ENCODE results near the gene ARHGAP27. TPM values are rescaled to one million over a fixed set of nuclear protein-coding genes. Genes with fewer than 3 reads are reported as not detected.
A peak's percentile ranks its signal among the peaks of the same experiment; 100 is the strongest.

Gene ARHGAP27
- total and polyA plus RNA-seq, 11 donors = 16.3 to 39.4 (median 25.3) TPM

DNA sequence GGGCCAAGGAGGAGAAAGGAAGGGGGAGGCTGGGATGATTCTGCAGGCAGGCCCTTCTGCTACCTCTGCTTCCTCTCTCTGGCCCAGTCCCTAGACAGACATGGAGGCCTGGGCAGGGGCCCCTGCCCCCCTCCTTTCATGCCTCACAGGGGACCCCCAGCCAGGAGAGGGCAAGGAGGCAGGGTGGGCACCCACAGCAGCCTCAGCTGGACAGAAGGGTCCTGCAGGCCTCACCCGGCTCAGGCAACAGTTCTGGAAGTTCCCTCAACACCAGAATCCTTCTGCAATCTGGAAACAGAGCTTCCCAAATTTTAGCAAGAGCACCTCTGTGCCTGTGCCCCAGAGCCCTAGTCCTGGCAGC, 8.7 kb downstream of the ARHGAP27 start:
- WGBS, 4 donors = 53 to 85% (median 71%) methylated on average over 1 of the region's 1 CpG; no CpG with 5 or more reads in 1 of the 4 donors
- ATAC-seq (no peak), DNase-seq (peak in 1 of 5 donors; percentile 19)
- intact Hi-C loops (cut with DNase I) = loop anchor here in 4 of 10 donors (2.0 kb wide), 2 partner anchors 25 to 29 kb away; no protein-coding TSS in a partner anchor
- TF ChIP-seq, protein P1, sequence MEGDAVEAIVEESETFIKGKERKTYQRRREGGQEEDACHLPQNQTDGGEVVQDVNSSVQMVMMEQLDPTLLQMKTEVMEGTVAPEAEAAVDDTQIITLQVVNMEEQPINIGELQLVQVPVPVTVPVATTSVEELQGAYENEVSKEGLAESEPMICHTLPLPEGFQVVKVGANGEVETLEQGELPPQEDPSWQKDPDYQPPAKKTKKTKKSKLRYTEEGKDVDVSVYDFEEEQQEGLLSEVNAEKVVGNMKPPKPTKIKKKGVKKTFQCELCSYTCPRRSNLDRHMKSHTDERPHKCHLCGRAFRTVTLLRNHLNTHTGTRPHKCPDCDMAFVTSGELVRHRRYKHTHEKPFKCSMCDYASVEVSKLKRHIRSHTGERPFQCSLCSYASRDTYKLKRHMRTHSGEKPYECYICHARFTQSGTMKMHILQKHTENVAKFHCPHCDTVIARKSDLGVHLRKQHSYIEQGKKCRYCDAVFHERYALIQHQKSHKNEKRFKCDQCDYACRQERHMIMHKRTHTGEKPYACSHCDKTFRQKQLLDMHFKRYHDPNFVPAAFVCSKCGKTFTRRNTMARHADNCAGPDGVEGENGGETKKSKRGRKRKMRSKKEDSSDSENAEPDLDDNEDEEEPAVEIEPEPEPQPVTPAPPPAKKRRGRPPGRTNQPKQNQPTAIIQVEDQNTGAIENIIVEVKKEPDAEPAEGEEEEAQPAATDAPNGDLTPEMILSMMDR (IDR thresholded peaks at IDR 0.05) = no peak
- no peak for TF ChIP-seq POLR2A (IDR thresholded peaks at IDR 0.05)
- peak overlapping the region in 8 of 12 donors; percentile 21 to 59 (median 48) for H3K4me3 ChIP-seq
- H3K27ac ChIP-seq = peak overlapping the region in 9 of 12 donors; percentile 6 to 92 (median 88)
- H3K36me3 ChIP-seq = peaks cover 0 to 5% (median 0%) of the 10 kb centered on the region in 9 donors
- no peaks in the 10 kb centered on the region for H3K9me3 ChIP-seq
- peaks cover 0 to 50% (median 25%) of the 10 kb centered on the region in 12 donors for H3K4me1 ChIP-seq
- H3K27me3 ChIP-seq = peaks cover 0 to 2% (median 0%) of the 10 kb centered on the region in 9 donors

DNA sequence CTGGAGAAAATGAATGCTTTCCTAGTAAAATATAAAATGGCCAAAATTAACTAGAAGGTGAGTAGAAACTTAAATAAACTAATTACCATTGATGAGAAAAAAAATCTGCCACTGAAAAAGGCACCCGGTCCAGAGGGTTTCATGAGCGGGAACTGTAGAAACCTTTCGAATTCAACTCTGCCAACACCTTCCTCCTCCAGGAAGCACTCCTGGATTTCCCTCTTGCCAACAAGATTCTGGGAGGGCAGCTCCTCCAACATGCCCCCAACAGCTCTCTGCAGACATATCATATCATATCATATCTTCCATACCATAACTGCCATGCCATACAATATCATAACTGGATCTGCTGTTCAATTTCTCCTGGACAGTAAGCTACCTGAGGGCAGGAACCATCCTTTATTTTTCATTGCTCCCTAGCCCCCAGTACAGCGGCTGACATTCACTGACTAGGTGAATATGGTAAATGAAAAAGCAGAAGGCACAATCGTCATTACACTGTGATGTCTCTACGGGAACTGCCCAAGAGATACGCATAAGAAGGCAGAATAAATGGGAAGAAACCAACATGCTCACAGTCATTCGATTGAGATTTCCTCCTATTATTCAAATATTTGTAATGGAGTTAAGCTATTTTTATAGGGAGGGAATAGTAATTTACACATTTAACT, 9.2 kb downstream of the ARHGAP27 start:
- H3K4me3 ChIP-seq = peak overlapping the region in 4 of 12 donors; percentile 21 to 59 (median 52)
- intact Hi-C loops (cut with DNase I) = no loop called here
- no peak for TF ChIP-seq POLR2A (IDR thresholded peaks at IDR 0.05)
- TF ChIP-seq, protein P1 (IDR thresholded peaks at IDR 0.05) = no peak

DNA sequence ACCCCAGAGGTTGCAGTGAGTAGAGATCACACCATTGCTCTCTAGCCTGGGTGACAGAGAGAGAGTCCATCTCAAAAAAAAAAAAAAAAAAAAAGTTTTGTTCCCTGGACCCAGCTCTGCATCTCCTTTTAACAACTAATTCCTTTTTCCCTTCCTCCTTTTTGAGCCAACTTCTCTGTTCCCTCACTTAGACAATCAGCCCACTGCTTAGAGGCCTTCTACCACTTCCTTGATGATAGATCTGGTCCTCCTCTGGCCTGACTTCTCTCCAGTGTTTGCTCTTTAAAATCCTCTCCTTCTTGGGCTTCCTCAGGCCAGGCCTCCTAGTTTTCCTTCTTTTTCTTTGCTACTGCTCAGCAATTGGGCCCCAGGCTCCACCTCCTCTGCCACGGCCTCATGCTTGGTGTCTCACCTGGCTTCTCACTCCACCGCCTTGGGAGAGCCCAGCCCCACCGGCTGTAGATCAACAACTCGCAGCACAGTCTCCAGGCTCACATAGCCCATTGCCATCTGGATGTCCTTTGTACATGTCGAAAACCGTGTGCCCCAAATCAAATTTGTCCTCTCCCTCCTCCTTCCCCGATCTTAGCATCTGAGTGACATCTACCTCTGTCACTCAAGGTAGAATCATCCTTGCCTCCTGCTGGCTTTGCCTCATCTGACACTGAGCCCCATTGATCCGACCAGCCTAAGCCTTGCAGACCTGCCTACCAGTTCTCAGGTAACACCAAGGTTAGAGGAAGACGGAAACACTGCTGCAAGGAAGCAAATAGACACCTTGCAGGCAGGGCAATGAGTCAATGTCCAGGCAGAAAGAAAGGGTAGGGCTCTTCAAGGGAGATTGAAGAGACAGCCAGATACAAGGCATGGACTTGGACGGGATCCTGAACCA, 17.4 kb downstream of the ARHGAP27 start:
- H3K27me3 ChIP-seq = no peaks in the 10 kb centered on the region
- ATAC-seq = no peak
- DNase-seq = no peak
- peaks cover 6 to 66% (median 35%) of the 10 kb centered on the region in 12 donors for H3K4me1 ChIP-seq
- H3K36me3 ChIP-seq = peaks cover 0 to 5% (median 0%) of the 10 kb centered on the region in 9 donors
- no peak overlapping the region for H3K4me3 ChIP-seq
- no peaks in the 10 kb centered on the region for H3K9me3 ChIP-seq
- peak overlapping the region in 1 of 12 donors; percentile 49 for H3K27ac ChIP-seq
- 86 to 90% (median 90%) methylated on average over 10 of the region's 10 CpGs for WGBS, 4 donors
- intact Hi-C loops (cut with DNase I) = no loop called here
- no peak for TF ChIP-seq POLR2A (IDR thresholded peaks at IDR 0.05)

More for the DNA sequence above, 9.2 kb downstream of the ARHGAP27 start:
- Histone ChIP-seq H3K9me3 (no peaks in the 10 kb centered on the region), H3K36me3 (peaks cover 0 to 5% (median 0%) of the 10 kb centered on the region in 9 donors), H3K27ac (peak overlapping the region in 6 of 12 donors; percentile 80 to 92 (median 90)), H3K4me1 (peaks cover 0 to 50% (median 22%) of the 10 kb centered on the region in 12 donors), H3K27me3 (no peaks in the 10 kb centered on the region)
- DNase-seq = no peak
- no peak for ATAC-seq
- 51 to 76% (median 54%) methylated on average over 8 of the region's 8 CpGs for WGBS, 4 donors

DNA sequence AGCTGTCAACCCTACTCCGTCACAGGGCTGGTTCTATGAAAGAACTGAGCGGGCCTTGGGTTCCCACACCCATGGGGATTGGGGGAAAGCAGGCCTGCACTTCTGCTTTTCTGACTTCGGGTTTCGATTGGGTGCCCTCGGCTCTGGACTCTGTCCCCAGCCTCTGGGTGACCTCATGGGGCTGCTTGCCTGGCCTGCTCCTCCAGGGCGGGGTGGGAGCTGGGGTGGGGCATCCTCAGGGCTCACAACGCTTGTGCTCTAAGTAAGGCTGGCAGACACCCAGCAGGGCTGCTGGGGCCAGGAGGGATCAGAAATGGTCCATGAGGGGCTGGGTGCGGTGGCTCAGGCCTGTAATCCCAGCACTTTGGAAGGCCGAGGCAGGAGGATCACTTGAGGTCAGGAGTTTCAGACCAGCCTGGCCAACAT, 19.2 kb downstream of the ARHGAP27 start:
- Histone ChIP-seq H3K4me1 (peaks cover 6 to 70% (median 44%) of the 10 kb centered on the region in 12 donors), H3K27ac (peak overlapping the region in 1 of 12 donors; percentile 73), H3K4me3 (no peak overlapping the region), H3K27me3 (no peaks in the 10 kb centered on the region), H3K36me3 (no peaks in the 10 kb centered on the region), H3K9me3 (no peaks in the 10 kb centered on the region)
- ATAC-seq (peak in 3 of 4 donors; percentile 18 to 64 (median 47)), DNase-seq (peak in 4 of 5 donors; percentile 57 to 77 (median 72))
- TF ChIP-seq POLR2A (IDR thresholded peaks at IDR 0.05) = no peak
- TF ChIP-seq, protein P1 (IDR thresholded peaks at IDR 0.05) = no peak
- 79 to 87% (median 82%) methylated on average over 9 of the region's 9 CpGs for WGBS, 4 donors
- intact Hi-C loops (cut with DNase I) = loop anchor here in 1 of 10 donors (1.0 kb wide), 1 partner anchor 12 kb away; no protein-coding TSS in a partner anchor
